Erythroblast (primary cell): Measurements from ENCODE around the gene PRR5.

Source experiments
- GATA1 ChIP-seq: IDR thresholded peaks from 2 replicates; pipeline ENCODE4 v1.6.1; 2011; ENCODE audit warnings: low read depth, mild to moderate bottlenecking, control low read depth, low read length, moderate library complexity
- POLR2A ChIP-seq: IDR thresholded peaks from 2 replicates; pipeline ENCODE4 v1.6.1; 2011; ENCODE audit warnings: mild to moderate bottlenecking, low read length

DNA sequence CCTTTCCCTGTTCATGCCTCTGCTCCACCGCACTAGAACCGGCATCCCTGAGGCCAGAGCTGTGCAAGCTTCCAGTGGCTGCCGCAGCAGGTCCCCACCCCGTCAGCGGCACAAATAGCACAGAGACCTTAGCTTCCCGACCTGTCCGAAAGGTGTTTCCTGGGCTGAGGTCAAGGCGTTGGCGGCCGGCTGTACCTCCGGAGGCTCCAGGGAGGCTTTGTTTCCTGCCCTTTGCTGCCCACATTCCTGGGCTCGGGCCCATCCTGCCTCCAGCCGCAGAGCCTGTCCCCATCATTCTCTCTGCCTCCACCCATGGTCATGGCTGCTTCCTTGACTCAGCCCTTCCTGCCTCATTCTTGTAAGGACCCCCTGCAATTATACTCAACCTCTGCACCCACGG is 81.6 kb downstream of the PRR5 start:
- TF ChIP-seq POLR2A (no peak), GATA1 (no peak)
